ENCODE results near the gene MAMLD1. TPM values are rescaled to one million over a fixed set of nuclear protein-coding genes. Genes with fewer than 3 reads are reported as not detected.

The MAMLD1 gene
- total RNA-seq, 5 donors from 2014 or later (not counting 1 experiment from before 2014, with no cell fraction given), result 0.92 to 2.1 (median 1.6) TPM

DNA sequence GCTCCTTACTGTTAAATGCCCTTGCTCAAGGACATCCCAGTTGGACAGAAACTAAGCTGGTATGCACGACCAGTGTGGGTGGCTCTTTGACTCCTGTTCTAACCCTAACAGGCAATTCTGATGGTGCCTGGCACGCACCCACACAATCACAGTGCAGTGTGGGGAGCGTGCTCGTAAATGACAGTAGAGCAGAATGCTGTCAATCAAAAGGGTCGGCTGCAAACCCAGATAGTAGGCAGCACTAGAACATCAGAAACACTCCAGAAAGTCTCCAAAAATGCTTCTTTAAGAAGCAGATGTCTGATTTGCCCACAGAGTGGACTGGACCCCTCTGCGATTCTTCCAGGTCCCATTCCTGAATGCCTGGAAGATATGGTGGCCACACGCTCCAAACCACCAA, 167.7 kb downstream of the MAMLD1 start:
- WGBS (ENCODE audit: insufficient coverage), result 70% methylated on average over 2 of the region's 7 CpGs
- POLR2A ChIA-PET, result no interaction called here
- H3K9me3 Mint-ChIP-seq, result peaks cover 4 to 10% (median 5%) of the 10 kb centered on the region in 3 donors

GRCh38 chrX:150531467-150531866, 168.3 kb downstream of the MAMLD1 start:
- no peaks in the 10 kb centered on the region for H3K27me3 ChIP-seq (replicated peaks in 1 of 2; ENCODE audit: control insufficient read depth in 2 of 2, extremely low read depth in 1 of 2, insufficient read depth in 2 of 2, low read length in 1 of 2)
- no CpG with 5 or more reads among the region's 4 CpGs for WGBS (ENCODE audit: insufficient coverage)
- no peak overlapping the region for H3K27ac ChIP-seq (ENCODE audit: low read length)
- DNase-seq (no peak), ATAC-seq (replicated peaks in 1 of 4) (no peak)
- Mint-ChIP-seq H3K36me3 (no peaks in the 10 kb centered on the region), H3K9me3 (peaks cover 5 to 10% (median 9%) of the 10 kb centered on the region in 3 donors), H3K4me1 (no peaks in the 10 kb centered on the region), H3K27ac (no peak overlapping the region), H3K27me3 (peaks cover 0 to 4% of the 10 kb centered on the region in 2 donors), H3K4me3 (no peak overlapping the region)
- H3K9me3 ChIP-seq, result no peaks in the 10 kb centered on the region
- ChIA-PET POLR2A (no interaction called here), CTCF (no interaction called here)
- no peak overlapping the region for H3K4me3 ChIP-seq (ENCODE audit: control insufficient read depth in 1 of 2, extremely low read depth in 1 of 2, low read length in 1 of 2)
- no peaks in the 10 kb centered on the region for H3K36me3 ChIP-seq (ENCODE audit: control insufficient read depth in 2 of 2, extremely low read depth in 1 of 2, insufficient read depth in 1 of 2, low read length in 1 of 2)
- H3K4me1 ChIP-seq (ENCODE audit: control insufficient read depth in 1 of 2, extremely low read depth in 1 of 2, insufficient read depth in 2 of 2, low read length in 2 of 2), result no peaks in the 10 kb centered on the region

More for the DNA sequence above, 167.7 kb downstream of the MAMLD1 start:
- no peak overlapping the region for H3K4me3 Mint-ChIP-seq
- Histone ChIP-seq H3K27me3 (replicated peaks in 1 of 2; ENCODE audit: control insufficient read depth in 2 of 2, extremely low read depth in 1 of 2, insufficient read depth in 2 of 2, low read length in 1 of 2) (no peaks in the 10 kb centered on the region), H3K4me3 (ENCODE audit: control insufficient read depth in 1 of 2, extremely low read depth in 1 of 2, low read length in 1 of 2) (no peak overlapping the region), H3K4me1 (ENCODE audit: control insufficient read depth in 1 of 2, extremely low read depth in 1 of 2, insufficient read depth in 2 of 2, low read length in 2 of 2) (no peaks in the 10 kb centered on the region), H3K9me3 (no peaks in the 10 kb centered on the region), H3K27ac (ENCODE audit: low read length) (no peak overlapping the region), H3K36me3 (ENCODE audit: control insufficient read depth in 2 of 2, extremely low read depth in 1 of 2, insufficient read depth in 1 of 2, low read length in 1 of 2) (no peaks in the 10 kb centered on the region)
- DNase-seq (no peak), ATAC-seq (replicated peaks in 1 of 4) (no peak)
- peaks cover 0 to 4% of the 10 kb centered on the region in 2 donors for H3K27me3 Mint-ChIP-seq
- no peak overlapping the region for H3K27ac Mint-ChIP-seq
- H3K4me1 Mint-ChIP-seq, result no peaks in the 10 kb centered on the region
- CTCF ChIA-PET, result no interaction called here
- no peaks in the 10 kb centered on the region for H3K36me3 Mint-ChIP-seq

DNA sequence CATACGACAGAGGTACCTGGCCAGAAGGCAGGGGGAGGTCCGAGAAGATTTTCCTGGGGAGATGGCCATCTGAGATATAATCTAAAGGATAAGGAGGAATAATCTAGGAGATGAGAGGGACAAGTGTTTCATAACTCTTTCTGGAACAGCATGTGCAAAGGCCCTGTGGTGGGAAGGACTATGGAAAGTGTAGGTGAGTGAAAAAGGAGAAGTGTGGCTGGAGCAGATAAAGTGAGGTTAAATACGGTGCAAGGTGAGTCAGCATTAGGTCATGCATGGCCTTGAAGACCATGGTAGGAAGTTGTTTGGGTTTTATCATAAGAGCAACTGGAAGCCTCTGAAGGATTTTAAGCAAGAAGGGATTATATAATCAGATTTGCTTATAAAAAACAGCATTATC, 170.7 kb downstream of the MAMLD1 start:
- Mint-ChIP-seq H3K4me3 (no peak overlapping the region), H3K27ac (no peak overlapping the region), H3K36me3 (no peaks in the 10 kb centered on the region), H3K4me1 (no peaks in the 10 kb centered on the region), H3K27me3 (peaks cover 0 to 4% of the 10 kb centered on the region in 2 donors), H3K9me3 (peaks cover 9 to 10% (median 10%) of the 10 kb centered on the region in 3 donors)
- no peaks in the 10 kb centered on the region for H3K36me3 ChIP-seq (ENCODE audit: control insufficient read depth in 2 of 2, extremely low read depth in 1 of 2, insufficient read depth in 1 of 2, low read length in 1 of 2)
- 100% methylated on average over 2 of the region's 3 CpGs for WGBS (ENCODE audit: insufficient coverage)
- H3K27me3 ChIP-seq (replicated peaks in 1 of 2; ENCODE audit: control insufficient read depth in 2 of 2, extremely low read depth in 1 of 2, insufficient read depth in 2 of 2, low read length in 1 of 2), result no peaks in the 10 kb centered on the region
- H3K4me1 ChIP-seq (ENCODE audit: control insufficient read depth in 1 of 2, extremely low read depth in 1 of 2, insufficient read depth in 2 of 2, low read length in 2 of 2), result no peaks in the 10 kb centered on the region
- H3K4me3 ChIP-seq (ENCODE audit: control insufficient read depth in 1 of 2, extremely low read depth in 1 of 2, low read length in 1 of 2), result no peak overlapping the region
- H3K9me3 ChIP-seq, result no peaks in the 10 kb centered on the region
- CTCF ChIA-PET, result no interaction called here
- no peak overlapping the region for H3K27ac ChIP-seq (ENCODE audit: low read length)
- no peak for DNase-seq
- no peak for ATAC-seq (replicated peaks in 1 of 4)
- POLR2A ChIA-PET, result no interaction called here

DNA sequence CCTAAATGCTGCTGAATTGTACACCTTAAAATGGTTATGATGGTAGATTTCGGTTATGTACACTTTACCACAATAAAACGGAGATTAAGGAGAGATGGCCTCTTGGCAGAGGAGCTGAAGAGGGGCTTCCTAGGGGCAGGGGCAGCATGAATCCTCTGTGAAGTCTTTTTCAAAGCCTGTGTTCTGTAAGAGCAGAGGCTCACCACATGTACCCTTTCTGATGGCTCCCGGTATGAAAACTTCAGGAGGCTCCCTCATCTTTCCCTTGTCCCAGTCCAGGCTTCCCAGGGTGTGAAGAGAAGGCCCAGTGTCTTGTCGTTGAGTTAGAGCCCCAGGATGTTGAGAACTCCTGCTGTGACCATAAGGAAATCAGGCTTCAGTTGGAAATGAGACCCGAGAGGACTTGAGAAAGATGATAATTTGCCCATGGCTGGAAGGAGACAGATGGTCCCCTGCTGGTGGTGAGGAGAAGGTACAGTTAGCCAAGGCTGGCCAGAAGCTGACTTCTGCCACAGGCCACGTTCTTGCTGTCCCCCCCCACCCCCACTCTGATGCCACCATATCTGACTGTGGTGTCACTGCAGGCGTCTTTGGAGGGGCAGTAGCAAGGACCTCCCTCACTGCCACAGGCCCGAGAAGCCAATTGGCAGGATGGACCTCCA, 173.5 kb downstream of the MAMLD1 start:
- DNase-seq (no peak), ATAC-seq (replicated peaks in 1 of 4) (no peak)
- no peak overlapping the region for H3K4me3 Mint-ChIP-seq
- WGBS (ENCODE audit: insufficient coverage), result 80% methylated on average over 1 of the region's 8 CpGs
- peaks cover 9 to 10% (median 10%) of the 10 kb centered on the region in 3 donors for H3K9me3 Mint-ChIP-seq
- no peaks in the 10 kb centered on the region for H3K27me3 Mint-ChIP-seq
- H3K4me3 ChIP-seq (ENCODE audit: control insufficient read depth in 1 of 2, extremely low read depth in 1 of 2, low read length in 1 of 2), result no peak overlapping the region
- H3K36me3 Mint-ChIP-seq, result no peaks in the 10 kb centered on the region
- ChIA-PET POLR2A (no interaction called here), CTCF (no interaction called here)
- H3K27ac Mint-ChIP-seq, result no peak overlapping the region
- H3K4me1 Mint-ChIP-seq, result no peaks in the 10 kb centered on the region
- no peaks in the 10 kb centered on the region for H3K27me3 ChIP-seq (replicated peaks in 1 of 2; ENCODE audit: control insufficient read depth in 2 of 2, extremely low read depth in 1 of 2, insufficient read depth in 2 of 2, low read length in 1 of 2)
- H3K9me3 ChIP-seq, result no peaks in the 10 kb centered on the region
- H3K36me3 ChIP-seq (ENCODE audit: control insufficient read depth in 2 of 2, extremely low read depth in 1 of 2, insufficient read depth in 1 of 2, low read length in 1 of 2), result no peaks in the 10 kb centered on the region
- H3K4me1 ChIP-seq (ENCODE audit: control insufficient read depth in 1 of 2, extremely low read depth in 1 of 2, insufficient read depth in 2 of 2, low read length in 2 of 2), result no peaks in the 10 kb centered on the region
- no peak overlapping the region for H3K27ac ChIP-seq (ENCODE audit: low read length)

- ChIA-PET POLR2A (no interaction called here), CTCF (no interaction called here)
- no peak overlapping the region for H3K4me3 Mint-ChIP-seq
These were observed 174.7 kb downstream of the MAMLD1 start for GRCh38 chrX:150537851-150538250.

DNA sequence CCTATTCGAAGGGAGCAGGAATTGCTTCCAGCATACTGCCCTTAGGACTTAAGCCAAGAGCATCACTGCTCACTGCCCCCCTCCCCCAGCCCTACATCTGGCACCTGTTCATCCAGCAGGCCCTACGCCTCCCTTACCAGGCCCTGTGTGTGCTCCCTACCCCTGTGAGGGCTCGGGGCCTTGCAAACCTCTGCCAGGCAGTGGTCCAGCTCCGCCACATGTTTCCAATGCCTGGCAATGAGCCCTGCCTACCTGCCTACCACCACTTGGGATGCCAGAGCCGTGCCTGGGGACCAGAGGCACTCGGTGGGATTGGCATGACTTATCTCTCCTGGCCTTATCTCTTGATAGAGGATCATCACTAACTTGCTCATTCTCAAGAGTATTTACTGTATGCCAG, 177.8 kb downstream of the MAMLD1 start:
- CTCF ChIA-PET, result no interaction called here
- H3K36me3 Mint-ChIP-seq, result no peaks in the 10 kb centered on the region

More at GRCh38 chrX:150537851-150538250, 174.7 kb downstream of the MAMLD1 start:
- no peak overlapping the region for H3K4me3 ChIP-seq (ENCODE audit: control insufficient read depth in 1 of 2, extremely low read depth in 1 of 2, low read length in 1 of 2)
- no peaks in the 10 kb centered on the region for H3K36me3 ChIP-seq (ENCODE audit: control insufficient read depth in 2 of 2, extremely low read depth in 1 of 2, insufficient read depth in 1 of 2, low read length in 1 of 2)
- H3K4me1 Mint-ChIP-seq, result no peaks in the 10 kb centered on the region
- DNase-seq (no peak), ATAC-seq (replicated peaks in 1 of 4) (no peak)
- no peaks in the 10 kb centered on the region for H3K36me3 Mint-ChIP-seq
- no peaks in the 10 kb centered on the region for H3K27me3 ChIP-seq (replicated peaks in 1 of 2; ENCODE audit: control insufficient read depth in 2 of 2, extremely low read depth in 1 of 2, insufficient read depth in 2 of 2, low read length in 1 of 2)
- H3K27me3 Mint-ChIP-seq, result no peaks in the 10 kb centered on the region
- no peak overlapping the region for H3K27ac Mint-ChIP-seq
- H3K27ac ChIP-seq (ENCODE audit: low read length), result no peak overlapping the region
- WGBS (ENCODE audit: insufficient coverage), result 70% methylated on average over 2 of the region's 6 CpGs
- no peaks in the 10 kb centered on the region for H3K4me1 ChIP-seq (ENCODE audit: control insufficient read depth in 1 of 2, extremely low read depth in 1 of 2, insufficient read depth in 2 of 2, low read length in 2 of 2)
- H3K9me3 ChIP-seq, result no peaks in the 10 kb centered on the region
- peaks cover 9 to 10% (median 10%) of the 10 kb centered on the region in 3 donors for H3K9me3 Mint-ChIP-seq

More for the DNA sequence above, 177.8 kb downstream of the MAMLD1 start:
- no peak overlapping the region for H3K4me3 ChIP-seq (ENCODE audit: control insufficient read depth in 1 of 2, extremely low read depth in 1 of 2, low read length in 1 of 2)
- H3K4me1 ChIP-seq (ENCODE audit: control insufficient read depth in 1 of 2, extremely low read depth in 1 of 2, insufficient read depth in 2 of 2, low read length in 2 of 2), result peaks cover 0 to 4% of the 10 kb centered on the region in 2 experiments
- H3K27ac ChIP-seq (ENCODE audit: low read length), result no peak overlapping the region
- Mint-ChIP-seq H3K9me3 (peaks cover 0 to 5% (median 5%) of the 10 kb centered on the region in 3 donors), H3K27me3 (no peaks in the 10 kb centered on the region), H3K27ac (no peak overlapping the region), H3K4me1 (peaks cover under 1 to 5% (median 2%) of the 10 kb centered on the region in 3 donors), H3K4me3 (no peak overlapping the region)
- no peaks in the 10 kb centered on the region for H3K9me3 ChIP-seq
- ATAC-seq (replicated peaks in 1 of 4), result no peak
- H3K36me3 ChIP-seq (ENCODE audit: control insufficient read depth in 2 of 2, extremely low read depth in 1 of 2, insufficient read depth in 1 of 2, low read length in 1 of 2), result no peaks in the 10 kb centered on the region
- H3K27me3 ChIP-seq (replicated peaks in 1 of 2; ENCODE audit: control insufficient read depth in 2 of 2, extremely low read depth in 1 of 2, insufficient read depth in 2 of 2, low read length in 1 of 2), result no peaks in the 10 kb centered on the region
- POLR2A ChIA-PET, result no interaction called here
- DNase-seq, result no peak
- no CpG with 5 or more reads among the region's 6 CpGs for WGBS (ENCODE audit: insufficient coverage)

Data from T-cell (primary cell).